Pancreas (tissue), 10 donors: Measurements from ENCODE around the gene EGFLAM. TPM values are rescaled to one million over a fixed set of nuclear protein-coding genes. Genes with fewer than 3 reads are reported as not detected.

ENCODE experiments used
- ATAC-seq, 4 donors: fragments of 200-7000 bp; cut with Tn5 transposase; one replicate each; pipeline versions ENCODE4 v1.8.0 to v1.9.1; 2020; ENCODE audit warnings: mild to moderate bottlenecking in 4 of 4, moderate library complexity in 4 of 4
- DNase-seq, 6 donors: peaks; one replicate each; pipeline ENCODE4 v3.0.0-alpha.2; 2020
- FAIRE-seq: peaks from 2 replicates; lab custom pipeline; 2012; peaks lifted over from hg19 to GRCh38; lab: Jason Lieb, UNC
- H3K27ac ChIP-seq, 4 donors: fragments of 200-600 bp; sonication (generic); 1 replicate in 3 of 4; 2 replicates in 1 of 4; pipeline versions ENCODE4 v1.5.0 to v1.8.0; 2020
- H3K27me3 ChIP-seq, 4 donors: fragments of 200-600 bp; one replicate each; pipeline ENCODE4 v1.8.0; 2021
- H3K36me3 ChIP-seq, 3 donors: fragments of 200-600 bp; sonication (generic) in 1 of 3; one replicate each; pipeline versions ENCODE4 v1.5.0 to v1.8.0; 2020 to 2021
- H3K4me1 ChIP-seq, 3 donors: fragments of 200-600 bp; one replicate each; pipeline ENCODE4 v1.8.0; 2021
- H3K4me3 ChIP-seq, 4 donors: fragments of 200-600 bp; sonication (generic) in 2 of 4; one replicate each; pipeline versions ENCODE4 v1.5.0 to v1.8.0; 2020 to 2021
- H3K9me3 ChIP-seq, 4 donors: fragments of 200-600 bp; one replicate each; pipeline ENCODE4 v1.8.0; 2021
- CTCF ChIP-seq, 4 donors: fragments of 200-600 bp; sonication (generic) in 3 of 4; IDR thresholded peaks; one replicate each; pipeline versions ENCODE4 v1.5.0 to v1.8.0; 2021; ENCODE audit warnings: antibody characterized with exemption in 4 of 4
- WGBS, 2 donors: extraction: QIAGEN DNeasy Blood & Tissue Kit; methylation state at CpG; one replicate each; pipeline ENCODE4 v1.1.7; 2013; 5-methylcytosine and 5-hydroxymethylcytosine counted together
- intact Hi-C, 3 donors: fragments of 100-400 bp; cut with DNase I; formaldehyde crosslinking; loops; one replicate each; pipeline versions ENCODE4 v1.11.1 to v1.14.2; 2022
- polyA plus RNA-seq, 2 donors: library from polyadenylated mRNA; stranded (reverse); fragments of 200-250 nt; gene quantifications; one replicate each; pipeline ENCODE4 v1.2.3, GENCODE V29; 2013
- total RNA-seq, 6 donors: library from RNA; stranded (reverse); fragmentation: NEBNext Ultra II Directional in 4 of 6; extraction: Animal tissue kit (Norgen Biotek cat#: 25700) in 4 of 6; gene quantifications; one replicate each; pipeline versions ENCODE4 v1.2.1 to v1.2.4, GENCODE V29; 2021 to 2023
- donor health status: healthy with polysubstance abuse.
- donor health status: DM: no; HTN: no; CAD: no; lungs with moderate emphysema.
- donor health status: DM: no; HTN: no; CAD: no.
- donor health status: control.
- donor health status: control.
- donor health status: Bipolar disorder and iron deficiency.
- donor health status: DM: yes; HTN: yes; CAD: no.
- donor health status: DM: no; HTN: no; CAD: no.
- donor health status: DM: no; HTN: no; CAD: no.
- donor health status: DM: yes; HTN: yes; CAD: no.

Gene EGFLAM
- total and polyA plus RNA-seq, 8 donors, result 0.73 to 2.4 (median 1.1) TPM

DNA sequence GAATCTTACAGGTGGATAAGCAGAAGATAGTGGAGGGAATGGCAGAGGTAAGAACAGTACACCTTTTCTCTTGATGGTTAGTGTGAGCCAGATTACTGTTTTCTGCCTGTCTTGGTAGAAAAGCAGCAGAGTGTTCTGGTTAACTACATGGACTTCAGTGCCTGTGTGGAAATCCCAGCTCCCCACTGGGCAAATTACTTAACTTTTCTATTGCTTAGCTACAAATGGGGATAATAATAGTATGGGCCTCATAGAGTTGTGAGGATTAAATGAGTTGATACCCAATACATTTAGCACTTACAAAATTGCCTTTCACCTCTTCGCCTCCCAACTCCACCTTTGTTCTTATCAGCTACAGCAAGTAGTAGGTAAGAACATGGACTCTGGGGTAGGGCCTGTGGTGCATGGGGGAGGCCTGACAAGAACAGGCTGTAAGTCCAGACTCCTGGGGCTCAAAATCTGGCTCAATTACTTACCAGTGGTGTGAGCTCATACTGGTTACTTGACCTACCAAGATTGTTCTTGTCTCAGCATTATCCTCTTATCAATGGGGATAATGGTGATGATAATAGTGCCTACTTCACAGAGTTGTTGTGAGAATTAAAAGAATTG is 173.0 kb downstream of the EGFLAM start:
- Histone ChIP-seq H3K9me3 (no peaks in the 10 kb centered on the region), H3K4me3 (no peak overlapping the region), H3K27ac (no peak overlapping the region), H3K4me1 (no peaks in the 10 kb centered on the region), H3K36me3 (no peaks in the 10 kb centered on the region), H3K27me3 (peaks cover 0 to 3% (median 0%) of the 10 kb centered on the region in 4 donors)
- DNase-seq (no peak), ATAC-seq (no peak), FAIRE-seq (no peak)
- TF ChIP-seq CTCF (IDR thresholded peaks at IDR 0.05), result no peak
- 96 to 100% methylated on average over 1 of the region's 1 CpG for WGBS, 2 donors
- intact Hi-C loops, result loop anchor here in 1 of 3 donors (10.0 kb wide), 1 partner anchor 373 kb away; no protein-coding TSS in a partner anchor

GRCh38 chr5:38433160-38433861 is 175.0 kb downstream of the EGFLAM start:
- ATAC-seq (peak in 1 of 4 donors; percentile 50), FAIRE-seq (no peak), DNase-seq (no peak)
- Histone ChIP-seq H3K27ac (no peak overlapping the region), H3K4me1 (no peaks in the 10 kb centered on the region), H3K4me3 (no peak overlapping the region), H3K9me3 (no peaks in the 10 kb centered on the region), H3K36me3 (no peaks in the 10 kb centered on the region), H3K27me3 (peaks cover 0 to 3% (median 0%) of the 10 kb centered on the region in 4 donors)
- TF ChIP-seq CTCF (IDR thresholded peaks at IDR 0.05), result no peak
- intact Hi-C loops, result loop anchor here in 1 of 3 donors (10.0 kb wide), 1 partner anchor 371 kb away; no protein-coding TSS in a partner anchor
- 46 to 50% methylated on average over 6 of the region's 6 CpGs for WGBS, 2 donors

DNA sequence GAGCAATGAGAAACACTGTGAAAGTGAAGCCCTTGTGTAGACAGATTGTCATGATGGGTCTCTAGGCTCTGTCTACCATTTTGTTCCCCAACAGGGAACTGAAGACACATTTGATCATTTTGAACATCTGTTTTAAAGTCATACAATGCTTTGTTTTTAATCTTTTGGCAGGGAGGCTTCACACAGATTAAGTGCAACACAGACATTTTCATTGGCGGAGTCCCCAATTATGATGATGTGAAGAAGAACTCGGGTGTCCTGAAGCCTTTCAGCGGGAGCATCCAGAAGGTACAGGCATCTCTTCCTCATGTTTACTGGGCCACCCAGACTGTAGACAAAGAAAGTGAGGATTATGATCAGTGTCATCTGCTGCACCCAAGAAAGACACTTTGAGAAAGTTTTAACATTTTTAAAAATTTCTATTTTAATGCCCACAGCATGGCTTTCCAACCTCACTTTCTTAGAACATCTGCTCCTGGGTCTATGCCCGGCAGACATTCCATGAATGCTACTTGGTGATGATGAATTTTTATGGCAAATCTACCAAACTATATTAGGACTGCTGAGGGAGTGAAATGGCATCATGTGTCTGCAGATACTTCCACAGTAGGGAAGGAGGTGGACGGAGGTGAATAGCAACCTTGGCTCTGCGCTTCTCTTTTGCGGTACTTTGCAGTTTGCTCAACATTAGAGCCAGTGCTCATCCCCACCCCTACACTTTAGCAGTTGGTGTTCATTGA is 176.8 kb downstream of the EGFLAM start:
- DNase-seq (no peak), FAIRE-seq (no peak), ATAC-seq (no peak)
- Histone ChIP-seq H3K9me3 (no peaks in the 10 kb centered on the region), H3K27ac (no peak overlapping the region), H3K4me3 (no peak overlapping the region), H3K27me3 (no peaks in the 10 kb centered on the region), H3K36me3 (no peaks in the 10 kb centered on the region), H3K4me1 (no peaks in the 10 kb centered on the region)
- intact Hi-C loops, result loop anchor here in 2 of 3 donors (5.0 to 10.0 kb wide), 2 partner anchors 232 to 370 kb away; no protein-coding TSS in a partner anchor
- no peak for TF ChIP-seq CTCF (IDR thresholded peaks at IDR 0.05)
- 87 to 93% methylated on average over 7 of the region's 7 CpGs for WGBS, 2 donors

- Histone ChIP-seq H3K27ac (no peak overlapping the region), H3K4me1 (no peaks in the 10 kb centered on the region), H3K4me3 (no peak overlapping the region), H3K27me3 (no peaks in the 10 kb centered on the region), H3K9me3 (no peaks in the 10 kb centered on the region), H3K36me3 (no peaks in the 10 kb centered on the region)
- intact Hi-C loops, result loop anchor here in 2 of 3 donors (5.0 to 10.0 kb wide), 2 partner anchors 229 to 366 kb away; no protein-coding TSS in a partner anchor
- FAIRE-seq (no peak), DNase-seq (no peak), ATAC-seq (no peak)
- no peak for TF ChIP-seq CTCF (IDR thresholded peaks at IDR 0.05)
- WGBS, 2 donors, result 73% methylated on average over 1 of the region's 1 CpG
Measured at GRCh38 chr5:38438757-38439156, 180.4 kb downstream of the EGFLAM start.
